ENCODE measurements around the gene TMEM63A.

GRCh38 chr1:225897595-225898514 lies 15.7 kb upstream of the TMEM63A start:
- TF ChIP-seq GATA2 (IDR thresholded peaks at IDR 0.05; ENCODE audit: low read depth, low read length) (no peak), GATA3 (IDR thresholded peaks at IDR 0.05; ENCODE audit: low read depth, low read length) (no peak)
